GM12864 (cell line): ENCODE data around the gene BICD1.
A peak's percentile ranks its signal among the peaks of the same experiment; 100 is the strongest.

Experiments
- DNase-seq: peaks from one replicate; pipeline ENCODE4 v3.0.0-alpha.2; 2011; ENCODE audit warnings: low read depth
- H3K4me3 ChIP-seq: 2 replicates; pipeline ENCODE4 v1.5.1; 2011; ENCODE audit warnings: mild to moderate bottlenecking, low read depth, low read length, control low read depth
- CTCF ChIP-seq: IDR thresholded peaks from 2 replicates; pipeline ENCODE4 v1.5.1; 2011; ENCODE audit warnings: low read depth, mild to moderate bottlenecking, moderate library complexity, low read length, control low read depth, inconsistent platforms; ENCODE audit errors: missing control alignments

BICD1 gene

GRCh38 chr12:32379213-32379612, 272.6 kb downstream of the BICD1 start:
- no peak for TF ChIP-seq CTCF
- DNase-seq = no peak

GRCh38 chr12:32379667-32380066, 273.0 kb downstream of the BICD1 start:
- no peak overlapping the region for H3K4me3 ChIP-seq
- TF ChIP-seq CTCF = no peak
- DNase-seq = no peak

More at GRCh38 chr12:32379213-32379612, 272.6 kb downstream of the BICD1 start:
- H3K4me3 ChIP-seq = no peak overlapping the region

GRCh38 chr12:32382226-32382625, 275.6 kb downstream of the BICD1 start:
- no peak overlapping the region for H3K4me3 ChIP-seq
- DNase-seq = no peak
- no peak for TF ChIP-seq CTCF

GRCh38 chr12:32390572-32391219, 284.0 kb downstream of the BICD1 start:
- peak; percentile 7 for DNase-seq
- peak overlapping the region; percentile 27 for H3K4me3 ChIP-seq
- TF ChIP-seq CTCF = no peak

GRCh38 chr12:32395026-32395425, 288.4 kb downstream of the BICD1 start:
- no peak overlapping the region for H3K4me3 ChIP-seq
- TF ChIP-seq CTCF = no peak
- DNase-seq = no peak

- H3K4me3 ChIP-seq = no peak overlapping the region
- no peak for TF ChIP-seq CTCF
- DNase-seq = no peak
Measured at GRCh38 chr12:32397696-32398095, 291.0 kb downstream of the BICD1 start.

GRCh38 chr12:32398181-32398580, 291.5 kb downstream of the BICD1 start:
- H3K4me3 ChIP-seq = no peak overlapping the region
- no peak for DNase-seq
- TF ChIP-seq CTCF = no peak
